Thyroid gland (tissue), 4 donors: ENCODE results near the gene SASH1. TPM values are rescaled to one million over a fixed set of nuclear protein-coding genes. Genes with fewer than 3 reads are reported as not detected.

Source experiments
- DNase-seq, 2 donors: peaks; one replicate each; pipeline ENCODE4 v3.0.0-alpha.2; 2019
- H3K27ac ChIP-seq, 3 donors: fragments of 200-600 bp; sonication (generic); 1 replicate in 2 of 3; 2 replicates in 1 of 3; pipeline ENCODE4 v1.5.1; 2016 to 2019; ENCODE audit warnings: mild to moderate bottlenecking in 1 of 3, moderate library complexity in 1 of 3
- H3K27me3 ChIP-seq: fragments of 200-600 bp; sonication (generic); one replicate; pipeline ENCODE4 v1.5.1; 2019
- H3K36me3 ChIP-seq, 2 donors: fragments of 200-600 bp; sonication (generic); one replicate each; pipeline ENCODE4 v1.5.1; 2016 to 2019
- H3K4me1 ChIP-seq, 2 donors: fragments of 200-600 bp; sonication (generic); one replicate each; pipeline ENCODE4 v1.5.1; 2017 to 2019
- H3K4me3 ChIP-seq, 3 donors: fragments of 200-600 bp; sonication (generic); replicated peaks in 1 of 3; 1 replicate in 2 of 3; 2 replicates in 1 of 3; pipeline ENCODE4 v1.5.1; 2016; ENCODE audit warnings: mild to moderate bottlenecking in 1 of 3
- H3K9me3 ChIP-seq: fragments of 200-600 bp; sonication (generic); one replicate; pipeline ENCODE4 v1.5.1; 2017
- POLR2A ChIP-seq, 2 donors: fragments of 450-650 bp; IDR thresholded peaks; one replicate each; pipeline ENCODE4 v1.6.1; 2017; ENCODE audit warnings: antibody characterized with exemption in 2 of 2, mild to moderate bottlenecking in 2 of 2, moderate library complexity in 1 of 2
- WGBS, 2 donors: methylation state at CpG; one replicate each; pipeline ENCODE4 v1.1.5; 2017; 5-methylcytosine and 5-hydroxymethylcytosine counted together
- intact Hi-C: fragments of 100-400 bp; cut with DNase I; formaldehyde crosslinking; loops from one replicate; pipeline ENCODE4 v1.15.1; 2023
- total RNA-seq, 4 donors: library from RNA; depleted of rRNA; stranded (reverse); fragments of >200 nt; gene quantifications; one replicate each; pipeline ENCODE4 v1.2.3, GENCODE V29; 2016
- TF ChIP-seq, protein P1 (sequence below), 6 experiments: fragments of 200-600 bp in 3 of 6; fragments of 450-650 bp in 3 of 6; sonication (generic) in 3 of 6; IDR thresholded peaks; one replicate each; pipeline ENCODE4 v1.5.1; 2016 to 2019; ENCODE audit warnings: antibody characterized with exemption in 6 of 6, mild to moderate bottlenecking in 2 of 6, inconsistent platforms in 1 of 6, moderate library complexity in 1 of 6

The SASH1 gene
- total RNA-seq, 4 donors from 2014 or later, result 154 to 235 (median 190) TPM

- DNase-seq, result peak in 1 of 2 donors; percentile 48
- Histone ChIP-seq H3K36me3 (no peaks in the 10 kb centered on the region), H3K27ac (peak overlapping the region in 2 of 3 donors; percentile 49 to 67), H3K27me3 (no peaks in the 10 kb centered on the region), H3K4me1 (peaks cover 25 to 61% of the 10 kb centered on the region in 2 donors), H3K9me3 (no peaks in the 10 kb centered on the region), H3K4me3 (no peak overlapping the region)
- no peak for TF ChIP-seq POLR2A (IDR thresholded peaks at IDR 0.05)
- TF ChIP-seq, protein P1, sequence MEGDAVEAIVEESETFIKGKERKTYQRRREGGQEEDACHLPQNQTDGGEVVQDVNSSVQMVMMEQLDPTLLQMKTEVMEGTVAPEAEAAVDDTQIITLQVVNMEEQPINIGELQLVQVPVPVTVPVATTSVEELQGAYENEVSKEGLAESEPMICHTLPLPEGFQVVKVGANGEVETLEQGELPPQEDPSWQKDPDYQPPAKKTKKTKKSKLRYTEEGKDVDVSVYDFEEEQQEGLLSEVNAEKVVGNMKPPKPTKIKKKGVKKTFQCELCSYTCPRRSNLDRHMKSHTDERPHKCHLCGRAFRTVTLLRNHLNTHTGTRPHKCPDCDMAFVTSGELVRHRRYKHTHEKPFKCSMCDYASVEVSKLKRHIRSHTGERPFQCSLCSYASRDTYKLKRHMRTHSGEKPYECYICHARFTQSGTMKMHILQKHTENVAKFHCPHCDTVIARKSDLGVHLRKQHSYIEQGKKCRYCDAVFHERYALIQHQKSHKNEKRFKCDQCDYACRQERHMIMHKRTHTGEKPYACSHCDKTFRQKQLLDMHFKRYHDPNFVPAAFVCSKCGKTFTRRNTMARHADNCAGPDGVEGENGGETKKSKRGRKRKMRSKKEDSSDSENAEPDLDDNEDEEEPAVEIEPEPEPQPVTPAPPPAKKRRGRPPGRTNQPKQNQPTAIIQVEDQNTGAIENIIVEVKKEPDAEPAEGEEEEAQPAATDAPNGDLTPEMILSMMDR (IDR thresholded peaks at IDR 0.05), result no peak
- intact Hi-C loops, result no loop called here
- 38 to 64% methylated on average over 1 of the region's 1 CpG for WGBS, 2 donors
Measured at GRCh38 chr6:148395583-148396101, 53.0 kb downstream of the SASH1 start.

GRCh38 chr6:148396411-148396810 lies 53.8 kb downstream of the SASH1 start:
- Histone ChIP-seq H3K9me3 (no peaks in the 10 kb centered on the region), H3K4me1 (peaks cover 25 to 62% of the 10 kb centered on the region in 2 donors), H3K27ac (peak overlapping the region in 2 of 3 donors; percentile 49 to 67), H3K27me3 (no peaks in the 10 kb centered on the region), H3K36me3 (no peaks in the 10 kb centered on the region), H3K4me3 (no peak overlapping the region)
- intact Hi-C loops, result no loop called here
- 81 to 84% methylated on average over 2 of the region's 2 CpGs for WGBS, 2 donors
- DNase-seq, result no peak
- TF ChIP-seq, protein P1 (IDR thresholded peaks at IDR 0.05), result no peak
- no peak for TF ChIP-seq POLR2A (IDR thresholded peaks at IDR 0.05)

GRCh38 chr6:148396926-148397325 lies 54.3 kb downstream of the SASH1 start:
- WGBS, 2 donors, result 77 to 91% methylated on average over 8 of the region's 8 CpGs
- peak overlapping the region in 2 of 3 donors; percentile 40 to 79 for H3K27ac ChIP-seq
- H3K27me3 ChIP-seq, result no peaks in the 10 kb centered on the region
- no peaks in the 10 kb centered on the region for H3K36me3 ChIP-seq
- H3K9me3 ChIP-seq, result no peaks in the 10 kb centered on the region
- H3K4me3 ChIP-seq, result no peak overlapping the region
- DNase-seq, result no peak
- intact Hi-C loops, result no loop called here
- no peak for TF ChIP-seq POLR2A (IDR thresholded peaks at IDR 0.05)
- TF ChIP-seq, protein P1 (IDR thresholded peaks at IDR 0.05), result no peak
- H3K4me1 ChIP-seq, result peaks cover 25 to 62% of the 10 kb centered on the region in 2 donors

- peaks cover 25 to 64% of the 10 kb centered on the region in 2 donors for H3K4me1 ChIP-seq
- no peak overlapping the region for H3K4me3 ChIP-seq
- intact Hi-C loops, result no loop called here
- H3K27ac ChIP-seq, result peak overlapping the region; percentile 11 to 79 (median 62)
- TF ChIP-seq, protein P1 (IDR thresholded peaks at IDR 0.05), result no peak
- TF ChIP-seq POLR2A (IDR thresholded peaks at IDR 0.05), result no peak
- DNase-seq, result no peak
- WGBS, 2 donors, result 74 to 77% methylated on average over 6 of the region's 6 CpGs
- H3K36me3 ChIP-seq, result no peaks in the 10 kb centered on the region
- no peaks in the 10 kb centered on the region for H3K27me3 ChIP-seq
- no peaks in the 10 kb centered on the region for H3K9me3 ChIP-seq
Measured at GRCh38 chr6:148398244-148398643, 55.6 kb downstream of the SASH1 start.

DNA sequence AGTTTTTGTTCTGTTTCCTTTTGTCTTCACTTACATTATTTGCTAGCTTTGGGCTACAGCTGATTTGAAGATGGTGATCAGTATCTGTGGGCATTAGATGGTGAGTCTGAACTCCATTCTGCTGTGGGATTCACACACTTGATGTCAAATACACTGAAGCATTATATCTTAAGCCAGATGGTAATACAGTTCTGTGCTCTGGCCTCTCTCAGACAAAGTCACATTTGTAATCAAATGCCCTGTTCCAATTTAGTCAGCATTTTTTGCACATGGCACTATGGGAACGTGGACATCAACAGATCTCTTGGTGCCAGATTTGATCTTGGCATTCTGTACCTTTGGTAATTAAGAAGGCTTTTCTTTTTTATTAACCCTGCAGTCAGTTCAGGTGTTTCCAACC lies 56.0 kb downstream of the SASH1 start:
- no peaks in the 10 kb centered on the region for H3K27me3 ChIP-seq
- no peaks in the 10 kb centered on the region for H3K36me3 ChIP-seq
- H3K27ac ChIP-seq, result peak overlapping the region in 2 of 3 donors; percentile 62 to 79
- peaks cover 29 to 64% of the 10 kb centered on the region in 2 donors for H3K4me1 ChIP-seq
- no peak overlapping the region for H3K4me3 ChIP-seq
- 59 to 73% methylated on average over 1 of the region's 1 CpG for WGBS, 2 donors
- no peaks in the 10 kb centered on the region for H3K9me3 ChIP-seq
- intact Hi-C loops, result no loop called here
- DNase-seq, result no peak
- TF ChIP-seq POLR2A (IDR thresholded peaks at IDR 0.05), result no peak
- TF ChIP-seq, protein P1 (IDR thresholded peaks at IDR 0.05), result no peak
